Hematopoietic multipotent progenitor cell treated with erythropoietin and hydrocortisone succinate and interleukin-3 and kit ligand, for 15 days (in vitro differentiated cells): Measurements from ENCODE around the gene ABCC11.

Experiments
- DNase-seq: peaks from one replicate; pipeline ENCODE4 v3.0.0-alpha.2; 2015; ENCODE audit warnings: low spot score

The ABCC11 gene

GRCh38 chr16:48247311-48247710 is at the start of gene ABCC11:
Gene ABCC11, minus strand, starts transcription at chr16:48247539. Its CDS starts 15,618 bp downstream, at chr16:48231921.
- DNase-seq = no peak

- no peak for DNase-seq
These were observed 48.3 kb upstream of the ABCC11 start for GRCh38 chr16:48295488-48296281.

- no peak for DNase-seq
These were observed 47.4 kb upstream of the ABCC11 start for GRCh38 chr16:48294724-48295123.

- no peak for DNase-seq
These were observed 45.1 kb upstream of the ABCC11 start for GRCh38 chr16:48292452-48292851.

GRCh38 chr16:48291754-48292153 is 44.4 kb upstream of the ABCC11 start:
- no peak for DNase-seq

- DNase-seq = no peak
These were observed 44.0 kb upstream of the ABCC11 start for GRCh38 chr16:48291303-48291702.

GRCh38 chr16:48287239-48287638 is 39.9 kb upstream of the ABCC11 start:
- DNase-seq = no peak

- DNase-seq = no peak
These were observed 37.6 kb upstream of the ABCC11 start for GRCh38 chr16:48284772-48285409.

- DNase-seq = no peak
These were observed 35.4 kb upstream of the ABCC11 start for GRCh38 chr16:48282636-48283263.

- no peak for DNase-seq
These were observed 33.2 kb upstream of the ABCC11 start for GRCh38 chr16:48280546-48280945.

- no peak for DNase-seq
These were observed 31.9 kb upstream of the ABCC11 start for GRCh38 chr16:48279199-48279598.

- no peak for DNase-seq
These were observed 29.8 kb upstream of the ABCC11 start for GRCh38 chr16:48277158-48277557.

GRCh38 chr16:48276102-48276501 is 28.8 kb upstream of the ABCC11 start:
- DNase-seq = no peak

- DNase-seq = no peak
These were observed 27.1 kb upstream of the ABCC11 start for GRCh38 chr16:48274476-48274875.

- no peak for DNase-seq
These were observed 25.6 kb upstream of the ABCC11 start for GRCh38 chr16:48272837-48273421.

- no peak for DNase-seq
These were observed 24.4 kb upstream of the ABCC11 start for GRCh38 chr16:48271728-48272127.

- DNase-seq = no peak
These were observed 21.7 kb upstream of the ABCC11 start for GRCh38 chr16:48269011-48269410.

GRCh38 chr16:48262631-48263030 is 15.3 kb upstream of the ABCC11 start:
- no peak for DNase-seq

- no peak for DNase-seq
These were observed 14.2 kb upstream of the ABCC11 start for GRCh38 chr16:48261569-48261968.

- no peak for DNase-seq
These were observed 9.3 kb upstream of the ABCC11 start for GRCh38 chr16:48256579-48257177.

- no peak for DNase-seq
These were observed 4.7 kb upstream of the ABCC11 start for GRCh38 chr16:48252013-48252412.

GRCh38 chr16:48250520-48251278 is 3.4 kb upstream of the ABCC11 start:
- no peak for DNase-seq
